HTERT RPE-1 (cell line): ENCODE measurements around the gene TRIM54.
"Not testable (repeated sequence)": the region's sequence is repeated elsewhere in the genome, so short reads cannot be mapped to it uniquely, and the experiment has no call there.

Experiments
- in situ Hi-C: fragments of 300-500 bp; cut with MboI; formaldehyde crosslinking; loops from 4 replicates; pipeline ENCODE4 v1.14.3; 2020; ENCODE audit warnings: low sequenced_read_pairs

The TRIM54 gene

DNA sequence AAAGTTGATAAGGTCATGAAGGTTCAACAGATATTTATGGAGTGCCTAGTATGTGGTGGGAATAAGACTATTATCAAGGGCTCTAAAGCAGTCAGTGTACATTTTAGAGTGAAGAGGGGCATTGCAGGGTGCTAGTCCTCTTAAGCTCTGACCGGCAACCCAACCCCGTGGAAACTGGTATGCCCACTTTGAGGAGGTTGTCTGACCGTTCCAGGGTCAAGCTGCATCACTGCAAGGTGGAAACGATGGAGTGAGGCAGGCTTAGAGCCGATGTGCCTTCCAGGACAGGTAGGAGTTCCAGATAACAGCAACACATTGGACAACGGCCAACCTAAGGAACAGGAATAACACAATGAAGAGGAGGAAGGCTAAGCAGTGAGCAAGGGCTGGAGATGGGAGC lies 27.4 kb downstream of the TRIM54 start:
- in situ Hi-C loops: no loop called here

DNA sequence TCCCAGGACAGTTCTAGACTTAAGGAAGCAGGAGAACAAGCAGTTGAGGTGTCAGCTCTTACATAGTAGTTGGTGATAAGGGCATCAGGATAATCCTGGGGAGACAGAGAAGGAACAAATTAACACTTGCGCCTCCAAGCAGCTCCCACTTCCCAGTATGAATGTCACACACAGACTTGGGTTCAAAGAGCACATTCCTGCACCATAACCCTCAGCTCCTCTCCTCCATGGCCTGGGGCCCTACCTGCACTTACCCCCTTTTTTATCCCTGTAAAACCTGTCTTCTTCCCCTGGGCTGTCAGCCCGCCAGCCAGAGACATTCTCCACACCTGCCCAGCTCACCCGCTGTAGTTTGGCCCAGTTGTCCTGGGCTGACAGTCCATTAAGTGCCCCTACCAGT lies 29.9 kb downstream of the TRIM54 start:
- in situ Hi-C loops: no loop called here

DNA sequence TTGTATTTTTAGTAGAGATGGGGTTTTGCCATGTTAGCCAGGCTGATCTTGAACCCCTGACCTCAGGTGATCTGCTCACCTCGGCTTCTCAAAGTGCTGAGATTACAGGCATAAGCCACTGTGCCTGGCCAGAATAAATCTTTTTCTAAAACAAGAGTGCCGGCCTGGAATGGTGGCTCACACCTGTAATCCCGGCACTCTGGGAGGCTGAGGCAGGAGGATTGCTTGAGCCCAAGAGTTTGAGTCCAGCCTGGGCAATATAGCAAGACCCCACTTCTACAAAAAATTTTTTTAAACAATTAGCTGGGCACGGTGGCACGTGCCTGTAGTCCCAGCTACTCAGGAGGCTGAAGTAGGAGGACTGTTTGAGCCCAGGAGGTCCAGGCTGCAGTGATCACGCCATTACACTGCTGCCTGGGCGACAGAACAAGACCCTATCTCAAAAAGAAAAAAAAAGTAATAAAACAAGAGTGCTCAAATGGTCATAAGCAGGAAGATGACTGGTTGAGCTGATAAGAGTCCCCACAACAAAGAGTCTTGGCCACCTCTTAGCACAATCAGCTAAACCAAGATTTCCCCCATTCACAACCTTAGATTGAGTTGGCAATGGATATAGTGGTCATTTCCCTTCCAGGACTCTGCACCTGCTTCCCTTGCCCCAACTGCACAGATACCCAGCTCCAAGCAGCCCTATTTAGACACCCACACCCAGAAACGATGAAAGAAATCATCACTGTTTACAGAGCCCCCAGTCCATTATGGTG lies 31.8 kb downstream of the TRIM54 start:
- in situ Hi-C loops: no loop called here

DNA sequence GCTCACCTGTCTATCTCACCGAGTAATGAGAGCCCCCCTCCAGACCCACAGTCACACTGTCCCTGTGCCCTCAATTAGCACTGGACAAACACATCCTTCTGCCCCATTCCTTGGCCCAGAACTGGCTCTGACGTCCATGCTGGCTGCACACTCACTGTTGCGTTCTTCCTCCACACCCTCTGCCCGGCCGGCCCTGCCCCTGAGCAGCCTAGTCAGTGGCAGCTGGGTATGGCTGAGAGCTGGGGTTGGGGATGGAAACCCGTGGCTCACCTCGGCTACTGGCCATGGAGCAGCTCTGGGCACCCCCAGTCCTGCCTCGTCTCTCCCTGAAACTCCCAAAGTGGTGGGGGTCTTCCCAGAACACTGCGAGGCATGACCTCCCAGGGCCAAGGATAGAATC lies 32.5 kb downstream of the TRIM54 start:
- in situ Hi-C loops: no loop called here

DNA sequence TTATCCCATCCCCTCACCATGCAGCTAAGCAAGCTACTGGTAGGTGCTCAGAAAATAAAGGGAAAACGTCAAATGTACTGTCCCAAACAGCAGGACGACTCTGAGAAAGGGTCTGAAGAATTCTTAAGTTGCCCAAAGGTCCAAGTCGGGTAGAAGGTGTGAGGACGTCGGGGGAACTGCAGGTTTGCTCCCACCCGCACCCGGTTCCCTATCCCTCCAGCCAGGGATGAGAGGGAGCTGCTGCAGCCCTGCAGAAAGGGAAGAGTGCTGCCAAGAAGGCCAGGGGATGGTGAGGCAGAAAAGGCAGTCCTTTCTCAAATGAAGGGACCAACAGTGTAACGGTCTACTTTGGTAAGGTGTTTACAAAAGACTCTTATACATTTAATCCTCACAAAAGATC lies 32.9 kb downstream of the TRIM54 start:
- in situ Hi-C loops: no loop called here

DNA sequence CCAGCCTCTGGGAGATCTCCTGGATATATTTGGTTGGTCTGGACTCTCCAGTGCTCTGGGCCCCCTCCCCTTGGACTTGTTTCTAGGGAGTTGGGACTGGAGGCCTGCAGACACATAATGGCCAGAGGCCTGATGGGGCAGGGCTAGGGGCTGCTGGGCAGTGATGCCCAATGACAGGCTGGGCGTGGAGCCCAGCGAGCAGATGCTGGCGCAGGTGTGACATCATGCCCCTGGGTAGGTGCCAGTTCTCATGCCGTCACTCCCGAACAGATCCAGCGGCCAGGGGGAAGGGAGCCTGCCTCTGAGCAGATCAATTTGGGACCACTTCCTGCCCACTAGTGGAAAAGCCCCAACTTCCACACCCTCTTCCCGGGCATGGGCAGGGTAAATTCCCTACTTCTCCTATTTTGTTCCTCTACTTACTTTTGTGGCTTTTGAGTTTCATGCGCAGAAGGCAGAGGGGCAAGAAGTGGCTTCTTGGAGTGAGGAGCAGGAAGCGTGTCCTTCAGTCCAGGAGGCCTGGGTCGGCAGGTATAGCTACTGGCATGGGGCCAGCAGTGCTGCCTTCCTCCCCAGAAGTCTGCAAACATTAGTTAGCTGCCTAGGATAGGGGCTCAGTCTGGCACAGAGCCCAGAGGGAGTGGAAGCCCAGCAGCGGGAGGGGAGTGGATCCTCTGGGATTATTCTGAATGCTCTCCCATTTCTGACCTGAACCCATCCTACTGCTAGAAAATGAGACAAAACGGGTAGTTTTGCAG lies 34.6 kb downstream of the TRIM54 start:
- in situ Hi-C loops: no loop called here

DNA sequence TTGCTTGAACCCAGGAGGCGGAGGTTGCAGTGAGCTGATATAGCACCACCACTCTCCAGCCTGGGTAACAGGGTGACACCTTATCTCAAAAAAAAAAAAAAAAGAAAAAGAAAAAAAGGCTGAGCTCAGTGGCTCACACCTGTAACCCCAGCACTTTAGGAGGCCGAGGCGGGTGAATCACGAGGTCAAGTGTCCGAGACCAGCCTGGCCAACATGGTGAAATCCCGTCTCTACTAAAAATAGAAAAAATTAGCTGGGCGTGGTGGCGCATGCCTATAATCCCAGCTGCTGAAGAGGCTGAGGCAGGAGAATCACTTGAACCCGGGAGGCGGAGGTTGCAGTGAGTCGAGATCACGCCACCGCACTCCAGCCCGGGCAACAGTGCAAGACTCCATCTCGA lies 37.6 kb downstream of the TRIM54 start:
- in situ Hi-C loops: not testable (repeated sequence)

DNA sequence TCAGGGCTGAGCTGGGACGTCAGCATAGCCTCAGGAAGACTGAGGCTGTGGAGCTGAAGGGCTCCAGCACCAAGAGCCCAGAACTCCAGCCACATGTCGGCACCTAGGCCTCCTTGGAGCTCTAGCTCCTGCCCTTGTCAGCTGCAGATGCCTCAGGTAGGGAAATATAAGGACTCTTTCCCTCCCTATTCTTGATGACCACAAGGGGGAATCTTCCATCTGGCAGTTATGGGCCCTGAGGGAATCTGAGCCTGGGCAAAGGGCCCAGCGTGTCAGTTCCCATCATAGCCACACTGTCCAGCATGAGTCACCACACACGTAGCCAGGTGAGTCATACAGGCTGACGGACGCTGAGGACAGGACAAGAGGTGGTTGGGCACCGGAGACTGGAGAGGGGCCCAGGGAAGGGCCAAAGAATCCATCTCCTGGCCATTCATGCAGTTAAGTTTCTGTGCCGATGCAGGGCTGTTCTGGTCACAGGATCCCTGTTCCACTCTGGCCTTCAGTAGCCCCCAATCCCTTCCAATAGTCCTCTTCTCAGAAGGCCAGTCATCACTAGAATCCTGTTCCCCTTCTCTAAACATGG lies 38.8 kb downstream of the TRIM54 start:
- in situ Hi-C loops: no loop called here

DNA sequence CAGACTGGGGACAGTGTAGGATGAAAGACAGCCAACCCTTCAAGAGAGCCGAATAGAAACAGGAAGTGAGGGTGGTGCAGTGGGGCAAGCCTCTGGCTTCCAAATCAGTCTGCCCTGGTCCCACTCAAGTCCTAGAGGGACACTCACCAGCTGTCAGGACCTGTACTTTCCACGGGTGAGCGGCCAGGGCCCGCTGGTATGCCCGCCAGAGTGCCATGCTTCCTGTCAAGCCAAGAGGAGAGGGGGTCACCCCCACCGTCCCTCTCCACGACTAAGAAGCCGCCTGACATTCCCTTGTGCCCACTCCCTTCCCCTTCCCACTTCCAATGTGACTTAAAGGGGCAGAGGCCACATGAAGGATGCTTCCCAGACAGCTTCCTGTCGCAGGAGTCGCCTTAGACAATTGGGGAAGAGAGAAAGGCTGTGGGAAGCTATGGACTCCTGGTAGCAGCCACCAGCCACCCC lies 40.1 kb downstream of the TRIM54 start:
- in situ Hi-C loops: no loop called here

DNA sequence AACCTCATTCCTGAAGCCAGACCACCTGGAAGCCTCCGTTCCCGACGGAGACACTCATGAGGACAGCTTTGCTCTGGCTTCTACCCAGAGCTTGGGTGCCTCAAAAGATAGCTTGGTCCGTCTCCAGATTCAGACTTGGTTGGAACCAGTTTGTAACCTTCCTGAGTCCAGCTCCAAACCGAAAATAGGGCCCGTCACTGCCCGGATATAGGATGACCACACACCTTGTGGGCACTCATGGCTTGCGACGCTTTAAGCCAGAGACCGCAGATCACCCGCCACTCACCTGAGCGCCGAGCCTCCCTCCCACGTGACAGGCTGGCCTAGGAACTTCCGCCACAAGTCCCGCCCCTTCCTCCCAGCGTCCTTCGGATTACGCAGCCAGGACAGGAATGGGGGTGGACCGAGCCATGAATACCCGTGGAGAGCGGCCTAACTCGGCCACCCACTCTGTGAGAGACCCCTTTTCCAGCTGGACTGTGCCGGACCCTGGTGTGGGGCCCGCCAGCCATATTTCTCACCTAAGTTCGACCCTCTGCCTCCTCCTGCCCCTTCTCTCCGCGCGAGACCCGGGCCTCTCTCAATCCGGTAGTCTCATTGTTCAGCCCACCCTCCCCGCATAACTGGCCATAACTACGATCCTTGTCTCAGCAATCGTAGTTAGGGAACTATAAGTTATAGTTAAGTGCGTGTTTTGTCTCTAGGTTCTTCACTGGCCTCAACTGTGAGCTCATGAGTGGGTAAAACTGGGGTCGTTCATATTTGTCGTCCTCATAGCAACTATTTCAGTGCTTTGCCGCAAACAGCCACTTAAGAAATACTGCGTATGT lies 40.8 kb downstream of the TRIM54 start, which contains the start of gene MPV17:
Gene MPV17, minus strand, starts transcription at position 332 of the 830 bp plus-strand sequence. CDS start 580 bp downstream, outside the sequence.
- in situ Hi-C loops: no loop called here

DNA sequence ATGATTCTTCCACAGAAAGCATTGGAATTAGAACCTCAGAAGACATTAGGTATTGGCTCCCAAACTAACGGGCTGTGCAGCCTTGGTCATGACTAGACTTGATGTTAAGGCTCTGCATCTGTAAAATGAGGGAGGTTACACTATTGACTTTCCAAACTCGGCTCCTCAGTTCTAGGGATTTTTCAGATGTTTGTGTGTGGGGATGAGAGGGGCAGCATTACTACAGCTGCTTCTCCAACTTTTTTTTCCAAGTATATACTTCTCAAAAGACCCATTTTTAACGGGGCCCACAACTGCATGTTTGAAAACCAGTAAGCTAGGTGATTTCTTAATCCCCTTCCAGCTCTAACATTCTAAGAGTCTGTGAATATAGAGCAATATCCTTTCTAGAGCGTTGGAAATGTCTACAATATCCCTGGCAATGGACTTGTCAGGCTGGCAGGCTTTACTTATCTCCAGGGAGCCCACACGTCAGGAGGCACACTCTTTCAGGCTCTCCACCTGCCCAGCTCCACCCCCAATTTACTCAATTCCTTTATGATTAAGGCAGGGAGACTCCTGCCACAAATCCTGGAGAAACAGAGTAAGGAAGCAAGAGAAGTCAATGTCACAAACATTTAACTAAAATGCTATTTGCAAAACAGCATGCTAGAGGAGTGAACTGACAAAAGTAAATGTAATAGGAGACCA lies 41.5 kb downstream of the TRIM54 start:
- in situ Hi-C loops: no loop called here

DNA sequence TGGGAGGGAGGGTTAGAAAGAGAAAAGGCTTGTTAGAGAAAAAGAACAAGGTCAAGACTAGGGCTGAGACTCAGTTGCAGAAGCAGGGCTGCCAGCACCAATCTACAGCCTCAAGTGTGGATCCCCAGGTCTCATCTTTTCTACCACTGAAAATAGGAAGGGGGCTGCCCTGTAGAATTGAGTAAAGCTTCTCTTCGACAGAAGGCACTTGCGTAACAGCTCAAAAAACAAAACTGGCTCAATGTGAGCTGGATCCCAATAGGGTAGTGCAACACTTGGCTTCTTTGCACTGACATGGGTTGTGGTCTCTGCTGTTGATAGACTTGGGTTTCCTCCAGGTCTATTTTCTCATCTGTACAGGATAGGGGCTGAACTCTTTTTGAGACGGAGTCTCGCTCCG lies 42.5 kb downstream of the TRIM54 start:
- in situ Hi-C loops: no loop called here

DNA sequence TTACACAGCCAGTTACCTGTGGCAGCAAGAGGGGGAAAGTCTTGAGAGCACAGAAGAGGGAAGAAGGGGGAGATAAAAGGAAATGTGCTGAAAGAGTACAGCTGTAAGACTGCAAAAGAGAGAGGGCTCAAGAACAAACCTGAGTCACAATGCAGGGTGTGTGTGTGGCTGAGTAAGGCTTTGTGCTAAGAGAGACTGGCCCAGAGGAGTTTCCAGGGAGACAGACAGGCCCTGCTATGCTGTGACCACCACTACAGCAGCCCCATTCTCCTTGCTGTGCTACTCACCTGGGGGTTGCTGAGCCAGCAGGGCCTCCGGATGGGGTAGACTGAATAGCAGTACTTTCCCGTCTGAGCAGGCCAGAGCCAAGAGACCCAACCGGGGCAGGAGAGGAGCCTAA lies 53.1 kb downstream of the TRIM54 start:
- in situ Hi-C loops: no loop called here

DNA sequence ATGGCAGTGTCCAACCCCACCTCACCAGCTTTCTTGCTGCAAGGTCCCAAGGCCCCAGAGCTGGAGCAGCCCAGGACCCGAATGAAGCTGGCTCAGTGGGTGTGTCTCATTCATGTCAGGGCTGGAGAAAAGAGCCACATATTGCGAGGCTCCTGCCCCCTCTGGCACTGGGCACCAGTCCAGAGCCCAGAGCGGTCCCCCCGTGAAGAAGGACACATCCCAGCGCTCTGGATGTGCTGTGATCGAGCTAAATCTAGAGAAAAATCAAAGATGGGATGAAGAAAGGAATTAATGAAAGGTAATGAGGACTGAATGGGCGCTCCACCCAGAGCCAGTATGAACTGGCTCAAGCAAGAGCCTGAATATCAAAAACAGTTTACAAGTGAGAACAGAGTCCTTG lies 53.9 kb downstream of the TRIM54 start:
- in situ Hi-C loops: no loop called here

DNA sequence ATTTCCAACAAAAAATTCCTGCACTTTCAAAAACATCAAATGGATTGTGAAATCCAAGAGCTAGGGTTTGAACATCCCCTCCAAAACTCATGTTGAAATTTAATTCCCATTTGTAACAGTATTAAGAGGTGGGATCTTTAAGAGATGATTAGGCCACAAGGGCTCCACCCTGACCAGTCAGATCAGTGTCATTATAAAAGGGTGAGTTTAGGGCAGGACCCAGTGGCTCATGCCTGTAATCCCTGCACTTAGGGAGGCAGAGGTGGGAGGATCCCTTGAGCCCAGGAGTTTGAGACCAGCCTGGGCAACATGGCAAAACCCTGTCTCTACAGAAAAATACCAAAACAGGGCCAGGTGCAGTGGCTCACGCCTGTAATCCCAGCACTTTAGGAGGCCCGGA lies 65.4 kb downstream of the TRIM54 start:
- in situ Hi-C loops: no loop called here

DNA sequence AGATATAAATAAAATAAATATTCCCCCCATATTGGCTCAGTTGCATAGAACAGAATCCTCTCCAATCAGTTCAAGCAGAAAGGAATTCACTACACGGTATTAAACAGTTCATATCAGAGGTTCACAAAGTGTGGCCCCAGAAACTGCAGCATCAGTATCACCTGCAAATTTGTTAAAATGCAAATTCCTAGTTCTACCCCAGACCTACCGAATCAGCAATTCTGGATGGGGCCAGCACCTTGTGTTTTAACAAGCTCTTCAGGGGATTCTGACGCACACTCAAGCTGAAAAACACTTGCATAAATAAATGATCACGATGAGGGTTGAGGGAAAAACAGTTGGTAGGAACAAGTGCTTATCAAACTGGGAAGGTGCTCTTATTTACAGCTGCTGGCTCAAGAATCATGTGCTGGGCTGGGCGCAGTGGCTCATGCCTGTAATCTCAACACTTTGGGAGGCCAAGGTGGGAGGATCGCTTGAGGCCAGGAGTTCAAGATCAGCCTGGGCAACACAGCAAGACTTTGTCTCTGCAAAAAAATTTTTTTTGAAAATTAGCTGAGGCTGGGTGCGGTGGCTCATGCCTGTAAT lies 68.0 kb downstream of the TRIM54 start:
- in situ Hi-C loops: no loop called here

DNA sequence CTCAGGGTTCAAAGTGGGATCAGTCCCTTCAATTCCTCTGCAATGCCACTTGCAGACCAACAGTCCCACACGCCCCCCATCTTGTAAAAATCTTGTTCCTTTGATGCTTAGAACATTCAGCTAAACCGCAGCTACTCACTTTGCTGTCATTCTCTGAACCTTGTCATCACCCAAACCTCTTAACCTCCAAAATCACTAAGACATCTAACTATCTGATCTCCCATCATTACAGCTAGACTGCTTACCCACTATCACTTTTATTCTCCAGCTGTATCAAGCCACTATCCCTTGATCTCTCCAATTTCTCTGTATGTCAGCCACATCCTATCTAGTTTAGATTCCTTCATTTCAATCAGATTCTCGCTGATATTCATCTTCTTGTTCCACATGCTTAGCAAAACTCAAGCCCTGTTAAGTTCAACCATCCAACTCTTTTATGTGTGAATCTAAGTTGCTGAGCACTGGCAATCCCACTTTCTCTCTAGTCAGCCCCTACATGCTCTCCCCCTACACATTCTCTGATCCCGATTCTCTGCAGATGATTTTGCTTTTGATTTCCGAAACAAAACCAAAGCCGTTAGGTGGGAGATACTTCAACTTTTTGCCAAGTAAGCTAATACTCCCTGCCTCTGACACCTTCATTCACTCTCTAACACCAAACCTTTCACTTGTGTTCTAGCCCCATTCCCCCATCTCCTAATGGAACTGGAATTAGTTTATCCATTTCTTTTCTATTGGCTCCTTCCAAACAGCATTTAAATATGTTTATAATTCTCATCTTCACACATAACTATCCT lies 69.8 kb downstream of the TRIM54 start:
- in situ Hi-C loops: no loop called here

DNA sequence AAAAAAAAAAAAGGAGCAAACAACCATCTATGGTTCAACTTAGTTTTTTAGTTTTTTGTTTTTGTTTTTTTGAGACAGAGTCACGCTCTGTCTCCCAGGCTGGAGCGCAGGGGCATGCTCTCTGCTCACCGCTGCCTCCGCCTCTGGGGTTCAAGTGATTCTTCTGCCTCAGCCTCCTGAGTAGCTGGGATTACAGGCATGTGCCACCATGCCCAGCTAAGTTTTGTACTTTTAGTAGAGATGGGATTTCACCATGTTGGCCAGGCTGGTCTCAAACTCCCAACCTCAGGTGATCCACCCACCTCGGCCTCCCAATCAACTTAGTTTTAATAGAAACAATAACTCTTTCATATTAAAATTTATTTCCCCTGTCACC lies 71.1 kb downstream of the TRIM54 start:
- in situ Hi-C loops: not testable (repeated sequence)
